Sigmoid colon (tissue), 4 donors: ENCODE data around the gene PROK1.

ENCODE experiments used
- CTCF ChIP-seq, 4 experiments: fragments of 450-650 bp in 3 of 4; fragments of 200-600 bp in 1 of 4; IDR thresholded peaks; one replicate each; pipeline ENCODE4 v1.5.1; 2016 to 2019; ENCODE audit warnings: antibody characterized with exemption in 4 of 4, mild to moderate bottlenecking in 3 of 4, moderate library complexity in 2 of 4
- EP300 ChIP-seq, 4 donors: sonication (generic); formaldehyde crosslinking; IDR thresholded peaks; one replicate each; pipeline ENCODE4 v1.6.1; 2017; ENCODE audit warnings: antibody characterized with exemption in 4 of 4
- POLR2A ChIP-seq, 2 donors: fragments of 450-650 bp; IDR thresholded peaks; one replicate each; pipeline ENCODE4 v1.6.1; 2016; ENCODE audit warnings: antibody characterized with exemption in 2 of 2, mild to moderate bottlenecking in 2 of 2, moderate library complexity in 2 of 2

- TF ChIP-seq POLR2A (IDR thresholded peaks at IDR 0.05), result no peak
- TF ChIP-seq CTCF (IDR thresholded peaks at IDR 0.05), result no peak
- no peak for TF ChIP-seq EP300 (IDR thresholded peaks at IDR 0.05)
Observed at GRCh38 chr1:110480356-110481096, 29.6 kb downstream of the PROK1 start.
